Measurements from ENCODE around the gene SCYL1. TPM values are rescaled to one million over a fixed set of nuclear protein-coding genes. Genes with fewer than 3 reads are reported as not detected.

The SCYL1 gene
- total and polyA plus RNA-seq, 4 donors, result 33.7 to 62.0 (median 52.6) TPM

DNA sequence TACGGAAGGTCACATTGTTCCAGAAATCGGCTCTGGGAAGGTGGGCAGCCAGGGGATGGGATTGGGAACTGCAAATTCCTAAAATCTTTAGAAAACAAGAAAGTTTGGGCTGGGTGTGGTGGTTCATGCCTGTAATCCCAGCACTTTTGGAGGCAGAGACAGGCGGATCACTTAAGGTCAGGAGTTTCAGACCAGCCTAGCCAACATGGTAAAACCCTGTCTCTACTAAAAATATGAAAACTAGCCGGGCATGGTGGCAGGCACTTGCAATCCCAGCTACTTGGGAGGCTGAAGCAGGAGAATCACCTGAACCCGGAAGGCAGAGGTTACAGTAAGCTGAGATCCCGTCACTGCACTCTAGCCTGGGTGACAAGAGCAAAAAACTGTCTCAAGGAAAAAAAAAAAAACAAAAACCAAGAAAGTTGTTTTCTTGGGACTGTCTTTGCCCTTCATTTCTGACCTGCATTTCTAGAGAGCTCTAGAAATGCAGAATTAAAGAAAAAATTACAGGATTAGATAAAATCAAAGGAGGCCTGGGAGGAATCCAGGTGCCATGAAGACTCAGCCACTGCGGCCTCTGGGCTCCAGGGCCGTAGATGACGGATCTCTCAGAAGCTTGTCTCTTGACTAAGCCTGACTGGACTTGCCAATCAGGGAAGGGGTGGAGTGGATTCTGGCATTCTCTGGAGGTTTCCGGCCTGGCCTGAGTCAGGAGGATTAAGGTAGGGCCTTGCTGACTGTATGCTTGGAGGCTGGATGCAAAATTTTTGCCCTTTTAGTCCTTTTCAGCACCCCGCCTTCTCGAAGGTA is 31.3 kb upstream of the SCYL1 start:
- no peak overlapping the region for H3K4me3 ChIP-seq (ENCODE audit: low read depth in 1 of 3, low read length in 3 of 3)
- H3K36me3 ChIP-seq (ENCODE audit: control insufficient read depth in 4 of 4, insufficient read depth in 3 of 4, low read depth in 1 of 4, low read length in 3 of 4), result no peaks in the 10 kb centered on the region
- H3K27me3 ChIP-seq (ENCODE audit: control insufficient read depth in 4 of 4, insufficient read depth in 4 of 4, low read length in 3 of 4), result no peaks in the 10 kb centered on the region
- peak overlapping the region; percentile 88 to 90 for H3K27ac ChIP-seq (ENCODE audit: low read depth in 1 of 2, low read length in 2 of 2)
- H3K4me1 ChIP-seq (ENCODE audit: control insufficient read depth in 4 of 4, insufficient read depth in 4 of 4, low read length in 3 of 4), result peaks cover 9 to 50% (median 28%) of the 10 kb centered on the region in 4 donors
- H3K9ac ChIP-seq (ENCODE audit: low read depth in 1 of 2, low read length in 2 of 2), result peak overlapping the region; percentile 10 to 81
- no peaks in the 10 kb centered on the region for H3K9me3 ChIP-seq (ENCODE audit: control insufficient read depth in 4 of 4, low read length in 3 of 4)
- no peak for DNase-seq (ENCODE audit: low spot score)
- WGBS, result 61% methylated on average over 12 of the region's 12 CpGs
- TF ChIP-seq, protein P1, sequence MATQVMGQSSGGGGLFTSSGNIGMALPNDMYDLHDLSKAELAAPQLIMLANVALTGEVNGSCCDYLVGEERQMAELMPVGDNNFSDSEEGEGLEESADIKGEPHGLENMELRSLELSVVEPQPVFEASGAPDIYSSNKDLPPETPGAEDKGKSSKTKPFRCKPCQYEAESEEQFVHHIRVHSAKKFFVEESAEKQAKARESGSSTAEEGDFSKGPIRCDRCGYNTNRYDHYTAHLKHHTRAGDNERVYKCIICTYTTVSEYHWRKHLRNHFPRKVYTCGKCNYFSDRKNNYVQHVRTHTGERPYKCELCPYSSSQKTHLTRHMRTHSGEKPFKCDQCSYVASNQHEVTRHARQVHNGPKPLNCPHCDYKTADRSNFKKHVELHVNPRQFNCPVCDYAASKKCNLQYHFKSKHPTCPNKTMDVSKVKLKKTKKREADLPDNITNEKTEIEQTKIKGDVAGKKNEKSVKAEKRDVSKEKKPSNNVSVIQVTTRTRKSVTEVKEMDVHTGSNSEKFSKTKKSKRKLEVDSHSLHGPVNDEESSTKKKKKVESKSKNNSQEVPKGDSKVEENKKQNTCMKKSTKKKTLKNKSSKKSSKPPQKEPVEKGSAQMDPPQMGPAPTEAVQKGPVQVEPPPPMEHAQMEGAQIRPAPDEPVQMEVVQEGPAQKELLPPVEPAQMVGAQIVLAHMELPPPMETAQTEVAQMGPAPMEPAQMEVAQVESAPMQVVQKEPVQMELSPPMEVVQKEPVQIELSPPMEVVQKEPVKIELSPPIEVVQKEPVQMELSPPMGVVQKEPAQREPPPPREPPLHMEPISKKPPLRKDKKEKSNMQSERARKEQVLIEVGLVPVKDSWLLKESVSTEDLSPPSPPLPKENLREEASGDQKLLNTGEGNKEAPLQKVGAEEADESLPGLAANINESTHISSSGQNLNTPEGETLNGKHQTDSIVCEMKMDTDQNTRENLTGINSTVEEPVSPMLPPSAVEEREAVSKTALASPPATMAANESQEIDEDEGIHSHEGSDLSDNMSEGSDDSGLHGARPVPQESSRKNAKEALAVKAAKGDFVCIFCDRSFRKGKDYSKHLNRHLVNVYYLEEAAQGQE (IDR thresholded peaks at IDR 0.05), result no peak
- TF ChIP-seq TAF1 (conservative IDR thresholded peaks at IDR 0.05) (no peak), SP1 (IDR thresholded peaks at IDR 0.05) (no peak), YY1 (IDR thresholded peaks at IDR 0.05) (peak; percentile 40), EGR1 (IDR thresholded peaks at IDR 0.05; ENCODE audit: low read depth in 2 of 2) (no peak), RXRA (IDR thresholded peaks at IDR 0.05) (no peak), FOXA1 (IDR thresholded peaks at IDR 0.05) (no peak), HNF4A (conservative IDR thresholded peaks at IDR 0.05) (peak in 1 of 2 donors; percentile 8)
- TF ChIP-seq, protein P2, sequence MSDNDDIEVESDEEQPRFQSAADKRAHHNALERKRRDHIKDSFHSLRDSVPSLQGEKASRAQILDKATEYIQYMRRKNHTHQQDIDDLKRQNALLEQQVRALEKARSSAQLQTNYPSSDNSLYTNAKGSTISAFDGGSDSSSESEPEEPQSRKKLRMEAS (IDR thresholded peaks at IDR 0.05), result no peak
- TF ChIP-seq, protein P3, sequence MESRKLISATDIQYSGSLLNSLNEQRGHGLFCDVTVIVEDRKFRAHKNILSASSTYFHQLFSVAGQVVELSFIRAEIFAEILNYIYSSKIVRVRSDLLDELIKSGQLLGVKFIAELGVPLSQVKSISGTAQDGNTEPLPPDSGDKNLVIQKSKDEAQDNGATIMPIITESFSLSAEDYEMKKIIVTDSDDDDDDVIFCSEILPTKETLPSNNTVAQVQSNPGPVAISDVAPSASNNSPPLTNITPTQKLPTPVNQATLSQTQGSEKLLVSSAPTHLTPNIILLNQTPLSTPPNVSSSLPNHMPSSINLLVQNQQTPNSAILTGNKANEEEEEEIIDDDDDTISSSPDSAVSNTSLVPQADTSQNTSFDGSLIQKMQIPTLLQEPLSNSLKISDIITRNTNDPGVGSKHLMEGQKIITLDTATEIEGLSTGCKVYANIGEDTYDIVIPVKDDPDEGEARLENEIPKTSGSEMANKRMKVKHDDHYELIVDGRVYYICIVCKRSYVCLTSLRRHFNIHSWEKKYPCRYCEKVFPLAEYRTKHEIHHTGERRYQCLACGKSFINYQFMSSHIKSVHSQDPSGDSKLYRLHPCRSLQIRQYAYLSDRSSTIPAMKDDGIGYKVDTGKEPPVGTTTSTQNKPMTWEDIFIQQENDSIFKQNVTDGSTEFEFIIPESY (IDR thresholded peaks at IDR 0.05), result no peak

DNA sequence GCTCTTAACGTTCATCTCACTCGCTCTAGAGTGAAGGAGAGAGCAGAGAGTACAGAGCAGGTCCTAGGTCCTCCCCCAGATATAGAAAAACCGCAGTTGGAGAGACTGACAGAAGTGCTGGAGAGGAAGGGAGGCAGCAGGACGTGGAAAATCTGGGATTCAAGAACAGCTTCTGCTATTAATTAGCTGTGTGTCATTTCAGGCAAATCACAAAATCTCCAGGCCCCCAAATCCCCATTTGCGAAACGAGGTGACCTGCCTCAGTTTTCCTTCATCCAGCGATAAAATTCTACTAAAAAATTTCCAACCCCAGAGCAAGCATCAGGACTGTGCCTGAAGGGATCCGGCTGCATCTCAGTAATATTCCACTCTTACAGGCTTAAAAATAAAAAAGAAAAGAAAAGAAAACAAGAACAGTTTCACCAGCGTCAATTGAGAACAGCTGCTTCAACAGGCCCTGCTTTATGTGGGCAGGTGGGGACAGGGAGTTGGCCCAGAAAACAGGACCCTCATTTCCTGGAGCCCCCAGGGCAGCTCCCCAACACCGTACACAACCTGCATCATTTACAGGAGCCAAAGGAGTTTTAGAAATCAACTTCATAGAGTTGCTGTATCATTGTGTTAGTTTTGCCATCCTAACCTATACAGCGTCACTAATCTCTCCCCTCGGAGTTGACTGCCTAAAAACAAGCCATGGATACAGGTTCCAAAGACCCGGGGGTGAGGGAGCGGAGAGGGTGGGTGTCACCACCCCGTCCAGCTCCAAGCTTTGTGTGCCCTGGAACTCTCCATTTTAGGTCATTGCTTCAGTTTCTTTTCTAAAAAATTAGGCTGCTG is 28.4 kb upstream of the SCYL1 start:
- WGBS, result 64% methylated on average over 15 of the region's 15 CpGs
- Histone ChIP-seq H3K27ac (ENCODE audit: low read depth in 1 of 2, low read length in 2 of 2) (peak overlapping the region; percentile 92 to 98), H3K27me3 (ENCODE audit: control insufficient read depth in 4 of 4, insufficient read depth in 4 of 4, low read length in 3 of 4) (no peaks in the 10 kb centered on the region), H3K9me3 (ENCODE audit: control insufficient read depth in 4 of 4, low read length in 3 of 4) (no peaks in the 10 kb centered on the region), H3K36me3 (ENCODE audit: control insufficient read depth in 4 of 4, insufficient read depth in 3 of 4, low read depth in 1 of 4, low read length in 3 of 4) (peaks cover 0 to 2% (median 0%) of the 10 kb centered on the region in 4 donors), H3K4me1 (ENCODE audit: control insufficient read depth in 4 of 4, insufficient read depth in 4 of 4, low read length in 3 of 4) (peaks cover 9 to 37% (median 21%) of the 10 kb centered on the region in 4 donors), H3K9ac (ENCODE audit: low read depth in 1 of 2, low read length in 2 of 2) (peak overlapping the region; percentile 80 to 93), H3K4me3 (ENCODE audit: low read depth in 1 of 3, low read length in 3 of 3) (peak overlapping the region in 1 of 3 donors; percentile 29)
- TF ChIP-seq YY1 (IDR thresholded peaks at IDR 0.05), result no peak
- no peak for TF ChIP-seq NR2F2 (IDR thresholded peaks at IDR 0.05)
- no peak for TF ChIP-seq TAF1 (conservative IDR thresholded peaks at IDR 0.05)
- no peak for TF ChIP-seq FOXA2 (IDR thresholded peaks at IDR 0.05)
- no peak for TF ChIP-seq HNF4A (conservative IDR thresholded peaks at IDR 0.05)
- no peak for TF ChIP-seq GABPA (IDR thresholded peaks at IDR 0.05 in 1 of 2, conservative IDR thresholded peaks at IDR 0.05 in 1 of 2)
- TF ChIP-seq FOXA1 (IDR thresholded peaks at IDR 0.05), result no peak
- TF ChIP-seq EGR1 (IDR thresholded peaks at IDR 0.05; ENCODE audit: low read depth in 2 of 2), result no peak
- TF ChIP-seq SP1 (IDR thresholded peaks at IDR 0.05), result no peak
- TF ChIP-seq, protein P4, sequence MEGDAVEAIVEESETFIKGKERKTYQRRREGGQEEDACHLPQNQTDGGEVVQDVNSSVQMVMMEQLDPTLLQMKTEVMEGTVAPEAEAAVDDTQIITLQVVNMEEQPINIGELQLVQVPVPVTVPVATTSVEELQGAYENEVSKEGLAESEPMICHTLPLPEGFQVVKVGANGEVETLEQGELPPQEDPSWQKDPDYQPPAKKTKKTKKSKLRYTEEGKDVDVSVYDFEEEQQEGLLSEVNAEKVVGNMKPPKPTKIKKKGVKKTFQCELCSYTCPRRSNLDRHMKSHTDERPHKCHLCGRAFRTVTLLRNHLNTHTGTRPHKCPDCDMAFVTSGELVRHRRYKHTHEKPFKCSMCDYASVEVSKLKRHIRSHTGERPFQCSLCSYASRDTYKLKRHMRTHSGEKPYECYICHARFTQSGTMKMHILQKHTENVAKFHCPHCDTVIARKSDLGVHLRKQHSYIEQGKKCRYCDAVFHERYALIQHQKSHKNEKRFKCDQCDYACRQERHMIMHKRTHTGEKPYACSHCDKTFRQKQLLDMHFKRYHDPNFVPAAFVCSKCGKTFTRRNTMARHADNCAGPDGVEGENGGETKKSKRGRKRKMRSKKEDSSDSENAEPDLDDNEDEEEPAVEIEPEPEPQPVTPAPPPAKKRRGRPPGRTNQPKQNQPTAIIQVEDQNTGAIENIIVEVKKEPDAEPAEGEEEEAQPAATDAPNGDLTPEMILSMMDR (IDR thresholded peaks at IDR 0.05; ENCODE audit: low read depth, low read length, missing input control), result no peak
- TF ChIP-seq RAD21 (IDR thresholded peaks at IDR 0.05), result no peak
- DNase-seq (ENCODE audit: low spot score), result peak; percentile 59
